Prostate gland (tissue), 2 donors: ENCODE data around the gene SCG5.

ENCODE experiments used
- CTCF ChIP-seq, 4 experiments: fragments of 200-600 bp in 2 of 4; fragments of 450-650 bp in 2 of 4; sonication (generic) in 2 of 4; IDR thresholded peaks; 1 replicate in 3 of 4; 2 replicates in 1 of 4; pipeline ENCODE4 v1.5.1; 2016 to 2019; ENCODE audit warnings: antibody characterized with exemption in 4 of 4, mild to moderate bottlenecking in 2 of 4, moderate library complexity in 2 of 4
- POLR2AphosphoS5 ChIP-seq: sonication (generic); formaldehyde crosslinking; IDR thresholded peaks from one replicate; pipeline ENCODE4 v1.6.1; 2017; ENCODE audit warnings: antibody characterized with exemption

GRCh38 chr15:32704395-32704981 lies 63.0 kb downstream of the SCG5 start:
- TF ChIP-seq POLR2AphosphoS5: no peak
- TF ChIP-seq CTCF (IDR thresholded peaks at IDR 0.05): no peak
